Trophoblast cell (in vitro differentiated cells and primary cell): Measurements from ENCODE around the gene SPINT1.

ENCODE experiments used
- DNase-seq, 2 donors: peaks; one replicate each; pipeline ENCODE4 v3.0.0-alpha.2; 2016
- H2AFZ ChIP-seq: 2 replicates; pipeline ENCODE4 v1.6.1; 2013; ENCODE audit warnings: low read length, moderate library complexity, mild to moderate bottlenecking; ENCODE audit not compliant: insufficient read depth, poor library complexity
- H2AK5ac ChIP-seq: 2 replicates; pipeline ENCODE4 v1.6.1; 2013; ENCODE audit warnings: mild to moderate bottlenecking, low read length
- H2BK120ac ChIP-seq: 2 replicates; pipeline ENCODE4 v1.6.1; 2013; ENCODE audit warnings: low read length, mild to moderate bottlenecking, moderate library complexity; ENCODE audit not compliant: insufficient read depth, poor library complexity
- H2BK12ac ChIP-seq: 2 replicates; pipeline ENCODE4 v1.6.1; 2013; ENCODE audit warnings: mild to moderate bottlenecking, low read length, moderate library complexity
- H2BK5ac ChIP-seq: 2 replicates; pipeline ENCODE4 v1.6.1; 2013; ENCODE audit warnings: low read length, low read depth, moderate library complexity, mild to moderate bottlenecking; ENCODE audit not compliant: poor library complexity
- H3K14ac ChIP-seq: 2 replicates; pipeline ENCODE4 v1.6.1; 2013; ENCODE audit warnings: mild to moderate bottlenecking, low read length
- H3K18ac ChIP-seq: 2 replicates; pipeline ENCODE4 v1.6.1; 2013; ENCODE audit warnings: mild to moderate bottlenecking, low read length
- H3K23ac ChIP-seq: 2 replicates; pipeline ENCODE4 v1.6.1; 2013; ENCODE audit warnings: low read length
- H3K27ac ChIP-seq: 2 replicates; pipeline ENCODE4 v1.5.1; 2013; ENCODE audit warnings: low read depth, mild to moderate bottlenecking, inconsistent platforms, low read length, moderate library complexity
- H3K27me3 ChIP-seq: 2 replicates; pipeline ENCODE4 v1.6.1; 2013; ENCODE audit warnings: inconsistent platforms, mild to moderate bottlenecking, low read length, moderate library complexity; ENCODE audit not compliant: insufficient read depth
- H3K36me3 ChIP-seq, 2 experiments: 1 replicate in 1 of 2; 2 replicates in 1 of 2; pipeline ENCODE4 v1.6.1; 2013; ENCODE audit warnings: low read length in 2 of 2, mild to moderate bottlenecking in 2 of 2, moderate library complexity in 1 of 2; ENCODE audit not compliant: insufficient read depth in 2 of 2, control insufficient read depth in 1 of 2
- H3K4ac ChIP-seq: 2 replicates; pipeline ENCODE4 v1.6.1; 2013; ENCODE audit warnings: low read depth, mild to moderate bottlenecking, low read length, moderate library complexity
- H3K4me1 ChIP-seq, 2 experiments: 1 replicate in 1 of 2; 2 replicates in 1 of 2; pipeline ENCODE4 v1.6.1; 2013; ENCODE audit warnings: low read length in 2 of 2, mild to moderate bottlenecking in 2 of 2, moderate library complexity in 1 of 2; ENCODE audit not compliant: insufficient read depth in 2 of 2, control insufficient read depth in 1 of 2
- H3K4me2 ChIP-seq: 2 replicates; pipeline ENCODE4 v1.6.1; 2013; ENCODE audit warnings: inconsistent platforms, mild to moderate bottlenecking, low read length, moderate library complexity
- H3K4me3 ChIP-seq: 2 replicates; pipeline ENCODE4 v1.5.1; 2013; ENCODE audit warnings: mild to moderate bottlenecking, low read depth, low read length, inconsistent platforms
- H3K79me1 ChIP-seq: one replicate; pipeline ENCODE4 v1.6.1; 2013; ENCODE audit warnings: low read length
- H3K79me2 ChIP-seq: 2 replicates; pipeline ENCODE4 v1.6.1; 2013; ENCODE audit warnings: low read length, mild to moderate bottlenecking; ENCODE audit not compliant: control insufficient read depth, insufficient read depth, poor library complexity
- H3K9ac ChIP-seq: 2 replicates; pipeline ENCODE4 v1.6.1; 2013; ENCODE audit warnings: mild to moderate bottlenecking, low read length
- H3K9me3 ChIP-seq: 2 replicates; pipeline ENCODE4 v1.6.1; 2013; ENCODE audit warnings: low read depth, mild to moderate bottlenecking, control low read depth, inconsistent platforms, low read length; ENCODE audit not compliant: insufficient read depth
- H4K12ac ChIP-seq: 2 replicates; pipeline ENCODE4 v1.6.1; 2013; ENCODE audit warnings: low read depth, mild to moderate bottlenecking, low read length, moderate library complexity
- H4K8ac ChIP-seq: 2 replicates; pipeline ENCODE4 v1.6.1; 2013; ENCODE audit warnings: low read depth, mild to moderate bottlenecking, low read length, moderate library complexity
- H4K91ac ChIP-seq: one replicate; pipeline ENCODE4 v1.6.1; 2013; ENCODE audit warnings: low read depth, mild to moderate bottlenecking, low read length, moderate library complexity
- WGBS: extraction: QIAGEN DNeasy Blood & Tissue Kit; methylation state at CpG from one replicate; pipeline ENCODE4 v1.1.7; 2013; ENCODE audit warnings: missing lambda C conversion rate; ENCODE audit not compliant: insufficient read length, insufficient coverage; ENCODE audit errors: extremely low coverage; 5-methylcytosine and 5-hydroxymethylcytosine counted together

The SPINT1 gene

DNA sequence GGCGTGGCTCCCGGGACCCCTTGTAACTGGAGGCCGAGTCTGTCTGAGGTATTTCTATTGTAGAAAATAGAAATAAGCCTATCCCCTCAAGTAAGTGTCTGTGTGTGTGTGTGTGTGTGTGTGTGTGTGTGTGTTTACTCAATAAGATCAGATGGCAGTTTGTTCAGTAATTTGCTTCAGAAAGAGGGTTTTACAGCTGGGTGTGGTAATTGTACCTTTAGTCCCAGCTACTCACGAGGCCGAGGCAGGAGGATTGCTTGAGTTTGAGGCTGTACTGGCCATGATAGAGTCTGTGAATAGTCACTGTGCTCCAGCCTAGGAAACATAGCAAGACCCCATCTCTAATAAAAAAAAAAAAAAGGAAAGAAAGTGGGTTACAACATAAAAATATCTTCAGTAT is 8.7 kb downstream of the SPINT1 start:
- no CpG with 5 or more reads among the region's 5 CpGs for WGBS
- no peak for DNase-seq

DNA sequence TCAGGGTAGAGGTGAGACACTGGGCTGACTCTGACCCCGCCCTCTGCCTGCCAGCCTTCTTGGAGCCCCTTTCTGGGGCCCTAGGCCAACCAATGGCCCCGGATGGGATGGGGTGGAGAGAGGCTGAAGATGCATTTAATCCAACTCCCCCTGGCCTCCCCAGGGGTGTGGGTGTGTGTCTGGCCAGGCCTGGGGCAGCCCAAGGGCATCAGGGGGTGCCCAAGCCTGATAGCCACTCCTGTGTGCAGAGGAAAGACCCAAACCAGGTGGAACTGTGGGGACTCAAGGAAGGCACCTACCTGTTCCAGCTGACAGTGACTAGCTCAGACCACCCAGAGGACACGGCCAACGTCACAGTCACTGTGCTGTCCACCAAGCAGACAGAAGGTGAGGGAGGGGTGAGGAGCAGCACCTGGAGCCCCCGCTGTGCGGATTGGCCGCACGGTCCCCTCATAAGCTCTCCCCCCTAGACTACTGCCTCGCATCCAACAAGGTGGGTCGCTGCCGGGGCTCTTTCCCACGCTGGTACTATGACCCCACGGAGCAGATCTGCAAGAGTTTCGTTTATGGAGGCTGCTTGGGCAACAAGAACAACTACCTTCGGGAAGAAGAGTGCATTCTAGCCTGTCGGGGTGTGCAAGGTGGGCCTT is 9.5 kb downstream of the SPINT1 start:
- WGBS: no CpG with 5 or more reads among the region's 16 CpGs
- Histone ChIP-seq H4K12ac (no peak overlapping the region), H4K8ac (no peak overlapping the region), H4K91ac (no peak overlapping the region), H2AK5ac (no peak overlapping the region), H3K27me3 (no peaks in the 10 kb centered on the region), H3K79me1 (peaks cover 7% of the 10 kb centered on the region), H2BK12ac (no peak overlapping the region), H3K9me3 (no peaks in the 10 kb centered on the region), H3K9ac (no peak overlapping the region), H3K14ac (no peak overlapping the region), H3K4me2 (no peak overlapping the region), H2AFZ (no peak overlapping the region), H2BK5ac (no peak overlapping the region), H3K4me3 (no peak overlapping the region), H2BK120ac (no peak overlapping the region), H3K4me1 (peaks cover 12 to 13% of the 10 kb centered on the region in 2 experiments), H3K18ac (peak overlapping the region; percentile 19), H3K36me3 (peaks cover 56 to 64% of the 10 kb centered on the region in 2 experiments), H3K27ac (no peak overlapping the region), H3K23ac (no peak overlapping the region), H3K79me2 (no peaks in the 10 kb centered on the region), H3K4ac (no peak overlapping the region)
- DNase-seq: no peak

More for the DNA sequence above, 8.7 kb downstream of the SPINT1 start:
- Histone ChIP-seq H3K23ac (no peak overlapping the region), H3K9ac (no peak overlapping the region), H2AK5ac (no peak overlapping the region), H3K27me3 (no peaks in the 10 kb centered on the region), H4K12ac (no peak overlapping the region), H3K14ac (no peak overlapping the region), H3K4me3 (no peak overlapping the region), H3K79me1 (peaks cover 7% of the 10 kb centered on the region), H3K4me2 (no peak overlapping the region), H2BK12ac (no peak overlapping the region), H3K4ac (no peak overlapping the region), H4K8ac (no peak overlapping the region), H2BK120ac (no peak overlapping the region), H2BK5ac (no peak overlapping the region), H3K18ac (no peak overlapping the region), H3K9me3 (no peaks in the 10 kb centered on the region), H3K4me1 (peaks cover 14 to 15% of the 10 kb centered on the region in 2 experiments), H3K79me2 (no peaks in the 10 kb centered on the region), H4K91ac (no peak overlapping the region), H3K36me3 (peaks cover 56 to 64% of the 10 kb centered on the region in 2 experiments), H3K27ac (no peak overlapping the region), H2AFZ (no peak overlapping the region)

GRCh38 chr15:40854161-40854560 is 10.3 kb downstream of the SPINT1 start:
- no peaks in the 10 kb centered on the region for H3K79me2 ChIP-seq
- no peak overlapping the region for H2AK5ac ChIP-seq
- H4K8ac ChIP-seq: no peak overlapping the region
- H4K12ac ChIP-seq: no peak overlapping the region
- no peak overlapping the region for H3K18ac ChIP-seq
- H3K4me3 ChIP-seq: no peak overlapping the region
- H3K36me3 ChIP-seq: peaks cover 61 to 69% of the 10 kb centered on the region in 2 experiments
- no peak overlapping the region for H2BK12ac ChIP-seq
- H3K9ac ChIP-seq: no peak overlapping the region
- no CpG with 5 or more reads among the region's 10 CpGs for WGBS
- no peaks in the 10 kb centered on the region for H3K27me3 ChIP-seq
- DNase-seq: no peak
- H3K14ac ChIP-seq: no peak overlapping the region
- H2BK5ac ChIP-seq: no peak overlapping the region
- no peak overlapping the region for H3K27ac ChIP-seq
- H3K9me3 ChIP-seq: no peaks in the 10 kb centered on the region
- no peak overlapping the region for H2BK120ac ChIP-seq
- no peak overlapping the region for H3K4me2 ChIP-seq
- H3K4me1 ChIP-seq: peaks cover 12 to 13% of the 10 kb centered on the region in 2 experiments
- no peak overlapping the region for H3K23ac ChIP-seq
- H4K91ac ChIP-seq: no peak overlapping the region
- no peak overlapping the region for H2AFZ ChIP-seq
- peaks cover 7% of the 10 kb centered on the region for H3K79me1 ChIP-seq
- no peak overlapping the region for H3K4ac ChIP-seq

- no peak overlapping the region for H3K4me3 ChIP-seq
- peaks cover 51 to 61% of the 10 kb centered on the region in 2 experiments for H3K36me3 ChIP-seq
- no peak for DNase-seq
- H3K4me1 ChIP-seq: peaks cover 12 to 13% of the 10 kb centered on the region in 2 experiments
- H2AFZ ChIP-seq: no peak overlapping the region
- no peak overlapping the region for H2AK5ac ChIP-seq
- no peak overlapping the region for H2BK120ac ChIP-seq
- no peak overlapping the region for H3K4ac ChIP-seq
- H3K79me2 ChIP-seq: no peaks in the 10 kb centered on the region
- H2BK5ac ChIP-seq: no peak overlapping the region
- H4K12ac ChIP-seq: no peak overlapping the region
- H3K9me3 ChIP-seq: no peaks in the 10 kb centered on the region
- no peak overlapping the region for H3K9ac ChIP-seq
- H4K8ac ChIP-seq: no peak overlapping the region
- no peak overlapping the region for H3K27ac ChIP-seq
- no peak overlapping the region for H3K18ac ChIP-seq
- no peak overlapping the region for H3K4me2 ChIP-seq
- WGBS: no CpG with 5 or more reads among the region's 13 CpGs
- H3K27me3 ChIP-seq: no peaks in the 10 kb centered on the region
- no peak overlapping the region for H2BK12ac ChIP-seq
- no peak overlapping the region for H4K91ac ChIP-seq
- no peak overlapping the region for H3K23ac ChIP-seq
- H3K79me1 ChIP-seq: peaks cover 7% of the 10 kb centered on the region
- no peak overlapping the region for H3K14ac ChIP-seq
These were observed 11.9 kb downstream of the SPINT1 start for GRCh38 chr15:40855706-40856234.
